GM23338 (cell line): Measurements from ENCODE around the gene ADM2.

Source experiments
- EZH2 ChIP-seq: fragments of 200-600 bp; sonication (generic); IDR thresholded peaks from one replicate; pipeline ENCODE4 v1.8.0; 2017; ENCODE audit warnings: antibody characterized with exemption, mild to moderate bottlenecking, low read depth; ENCODE audit not compliant: unreplicated experiment
- EZH2phosphoT487 ChIP-seq: fragments of 200-600 bp; sonication (generic); IDR thresholded peaks from one replicate; pipeline ENCODE4 v1.8.1; 2018; ENCODE audit warnings: antibody characterized with exemption; ENCODE audit not compliant: unreplicated experiment
- POLR2AphosphoS5 ChIP-seq: IDR thresholded peaks from 2 replicates; pipeline ENCODE4 v1.6.1; 2016; ENCODE audit warnings: antibody characterized with exemption, low read depth
- TF ChIP-seq, protein P1 (sequence below): IDR thresholded peaks from one replicate; pipeline ENCODE4 v1.6.1; 2018; ENCODE audit warnings: antibody characterized with exemption; ENCODE audit not compliant: unreplicated experiment
- TF ChIP-seq, protein P2 (sequence below), 2 experiments: fragments of 200-600 bp in 1 of 2; sonication (generic) in 1 of 2; conservative IDR thresholded peaks; 2 replicates each; pipeline versions ENCODE4 v1.5.1 to v1.6.1; 2016 to 2017; ENCODE audit warnings: antibody characterized with exemption in 2 of 2, low read depth in 2 of 2, mild to moderate bottlenecking in 2 of 2, moderate library complexity in 1 of 2

DNA sequence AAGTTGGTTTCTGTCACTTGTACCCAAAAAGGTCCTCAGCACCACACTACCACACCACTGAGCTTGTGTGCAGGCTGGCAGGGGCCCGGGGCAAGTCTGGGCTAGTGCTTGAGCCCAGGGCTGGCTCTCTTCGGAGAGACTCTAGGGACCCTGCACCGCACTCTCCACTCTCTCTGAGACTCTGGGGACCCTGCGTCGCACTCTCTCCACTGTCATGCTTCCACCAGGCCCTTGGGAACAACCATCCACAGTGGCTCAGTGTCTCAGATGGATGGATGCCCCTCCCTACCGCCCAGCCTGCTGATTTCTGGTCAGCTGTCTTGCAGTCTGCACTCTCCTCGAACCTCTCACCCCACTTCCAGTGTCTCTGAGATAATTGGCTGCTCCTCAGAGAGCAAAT lies 4.5 kb upstream of the ADM2 start:
- TF ChIP-seq POLR2AphosphoS5 = no peak
- TF ChIP-seq, protein P1, sequence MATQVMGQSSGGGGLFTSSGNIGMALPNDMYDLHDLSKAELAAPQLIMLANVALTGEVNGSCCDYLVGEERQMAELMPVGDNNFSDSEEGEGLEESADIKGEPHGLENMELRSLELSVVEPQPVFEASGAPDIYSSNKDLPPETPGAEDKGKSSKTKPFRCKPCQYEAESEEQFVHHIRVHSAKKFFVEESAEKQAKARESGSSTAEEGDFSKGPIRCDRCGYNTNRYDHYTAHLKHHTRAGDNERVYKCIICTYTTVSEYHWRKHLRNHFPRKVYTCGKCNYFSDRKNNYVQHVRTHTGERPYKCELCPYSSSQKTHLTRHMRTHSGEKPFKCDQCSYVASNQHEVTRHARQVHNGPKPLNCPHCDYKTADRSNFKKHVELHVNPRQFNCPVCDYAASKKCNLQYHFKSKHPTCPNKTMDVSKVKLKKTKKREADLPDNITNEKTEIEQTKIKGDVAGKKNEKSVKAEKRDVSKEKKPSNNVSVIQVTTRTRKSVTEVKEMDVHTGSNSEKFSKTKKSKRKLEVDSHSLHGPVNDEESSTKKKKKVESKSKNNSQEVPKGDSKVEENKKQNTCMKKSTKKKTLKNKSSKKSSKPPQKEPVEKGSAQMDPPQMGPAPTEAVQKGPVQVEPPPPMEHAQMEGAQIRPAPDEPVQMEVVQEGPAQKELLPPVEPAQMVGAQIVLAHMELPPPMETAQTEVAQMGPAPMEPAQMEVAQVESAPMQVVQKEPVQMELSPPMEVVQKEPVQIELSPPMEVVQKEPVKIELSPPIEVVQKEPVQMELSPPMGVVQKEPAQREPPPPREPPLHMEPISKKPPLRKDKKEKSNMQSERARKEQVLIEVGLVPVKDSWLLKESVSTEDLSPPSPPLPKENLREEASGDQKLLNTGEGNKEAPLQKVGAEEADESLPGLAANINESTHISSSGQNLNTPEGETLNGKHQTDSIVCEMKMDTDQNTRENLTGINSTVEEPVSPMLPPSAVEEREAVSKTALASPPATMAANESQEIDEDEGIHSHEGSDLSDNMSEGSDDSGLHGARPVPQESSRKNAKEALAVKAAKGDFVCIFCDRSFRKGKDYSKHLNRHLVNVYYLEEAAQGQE = no peak
- TF ChIP-seq EZH2 = no peak
- TF ChIP-seq, protein P2, sequence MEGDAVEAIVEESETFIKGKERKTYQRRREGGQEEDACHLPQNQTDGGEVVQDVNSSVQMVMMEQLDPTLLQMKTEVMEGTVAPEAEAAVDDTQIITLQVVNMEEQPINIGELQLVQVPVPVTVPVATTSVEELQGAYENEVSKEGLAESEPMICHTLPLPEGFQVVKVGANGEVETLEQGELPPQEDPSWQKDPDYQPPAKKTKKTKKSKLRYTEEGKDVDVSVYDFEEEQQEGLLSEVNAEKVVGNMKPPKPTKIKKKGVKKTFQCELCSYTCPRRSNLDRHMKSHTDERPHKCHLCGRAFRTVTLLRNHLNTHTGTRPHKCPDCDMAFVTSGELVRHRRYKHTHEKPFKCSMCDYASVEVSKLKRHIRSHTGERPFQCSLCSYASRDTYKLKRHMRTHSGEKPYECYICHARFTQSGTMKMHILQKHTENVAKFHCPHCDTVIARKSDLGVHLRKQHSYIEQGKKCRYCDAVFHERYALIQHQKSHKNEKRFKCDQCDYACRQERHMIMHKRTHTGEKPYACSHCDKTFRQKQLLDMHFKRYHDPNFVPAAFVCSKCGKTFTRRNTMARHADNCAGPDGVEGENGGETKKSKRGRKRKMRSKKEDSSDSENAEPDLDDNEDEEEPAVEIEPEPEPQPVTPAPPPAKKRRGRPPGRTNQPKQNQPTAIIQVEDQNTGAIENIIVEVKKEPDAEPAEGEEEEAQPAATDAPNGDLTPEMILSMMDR (conservative IDR thresholded peaks at IDR 0.05; ENCODE audit: low read depth in 2 of 2) = no peak
- no peak for TF ChIP-seq EZH2phosphoT487
